GM21360 (cell line): Measurements from ENCODE around the gene TUBB4B.

ENCODE experiments used
- ATAC-seq: cut with Tn5 transposase; IDR thresholded peaks from one replicate; pipeline ENCODE4 v1.9.1; 2021; ENCODE audit warnings: mild to moderate bottlenecking, moderate library complexity; ENCODE audit not compliant: unreplicated experiment

TUBB4B gene

DNA sequence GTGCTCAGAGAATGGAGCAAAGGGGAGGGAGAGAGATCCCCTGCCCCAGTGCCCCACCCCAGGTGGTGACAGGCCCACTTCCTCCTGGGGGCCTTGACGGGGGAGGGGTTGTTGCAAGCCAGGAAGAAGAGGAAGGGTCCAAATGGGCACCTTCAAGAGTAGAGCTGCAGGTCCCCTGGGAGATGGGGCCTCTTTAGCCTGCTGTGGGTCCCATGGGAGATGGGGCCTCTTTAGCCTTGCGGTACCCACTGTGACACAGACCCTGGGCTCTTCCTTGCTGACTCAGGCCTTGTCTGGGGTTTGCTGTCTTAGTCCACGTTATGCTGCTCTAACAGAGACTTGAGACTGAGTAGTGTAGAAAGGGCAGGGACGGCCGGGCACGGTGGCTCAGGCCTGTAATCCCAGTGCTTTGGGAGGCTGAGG, 26.9 kb downstream of the TUBB4B start:
- no peak for ATAC-seq

DNA sequence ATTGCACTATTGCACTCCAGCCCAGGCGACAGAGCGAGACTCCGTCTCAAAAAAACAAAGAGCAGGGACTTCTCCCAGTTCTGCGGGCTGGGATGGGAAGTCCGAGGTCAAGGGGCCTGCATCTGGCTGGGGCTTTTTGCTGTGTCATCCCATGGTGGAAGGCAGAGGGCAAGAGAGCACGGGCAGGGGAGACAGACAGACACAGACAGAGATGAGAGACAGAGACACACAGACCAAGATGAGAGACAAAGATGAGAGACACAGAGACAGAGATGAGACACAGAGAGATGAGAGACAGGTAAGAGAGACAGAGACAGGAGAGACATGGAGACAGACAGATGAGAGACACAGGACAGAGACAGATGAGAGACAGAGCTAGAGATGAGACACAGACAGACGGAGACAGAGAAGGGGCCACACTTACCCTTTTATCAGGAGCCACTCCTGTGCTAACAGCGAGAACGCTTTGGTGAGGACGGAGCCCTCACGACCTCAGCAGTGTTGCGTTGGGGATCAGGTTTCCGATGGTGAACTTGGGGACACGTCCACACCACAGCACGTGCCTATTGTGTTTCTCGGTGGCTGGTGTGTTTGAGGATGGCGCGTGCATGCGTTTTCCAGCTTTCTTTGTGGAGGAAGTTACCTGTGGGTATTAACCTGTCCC, 27.6 kb downstream of the TUBB4B start:
- no peak for ATAC-seq

DNA sequence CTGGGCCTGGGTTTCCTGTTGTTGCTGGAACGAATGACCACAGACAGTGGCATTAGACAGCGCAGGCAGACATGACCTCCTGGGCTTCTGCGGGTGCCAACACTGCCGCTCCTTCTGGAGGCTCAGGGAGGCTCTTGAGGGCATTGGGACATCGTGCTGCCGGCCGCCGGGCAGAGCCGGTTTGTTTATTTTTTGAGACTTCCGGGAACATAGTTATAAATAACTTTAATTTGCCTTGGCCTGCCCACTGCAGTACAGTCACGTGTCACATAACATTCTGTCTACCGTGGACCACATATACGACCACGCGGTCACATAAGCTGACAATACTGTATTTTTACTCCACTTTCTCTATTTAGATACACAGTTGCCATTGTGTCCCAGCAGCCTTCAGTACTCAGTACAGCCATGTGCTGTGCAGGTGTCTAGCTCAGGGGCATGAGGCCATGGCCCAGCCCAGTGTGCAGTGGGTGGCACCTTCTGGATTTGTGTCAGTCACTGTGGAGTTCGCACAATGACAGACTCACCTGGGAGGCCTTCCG, 28.2 kb downstream of the TUBB4B start:
- no peak for ATAC-seq

DNA sequence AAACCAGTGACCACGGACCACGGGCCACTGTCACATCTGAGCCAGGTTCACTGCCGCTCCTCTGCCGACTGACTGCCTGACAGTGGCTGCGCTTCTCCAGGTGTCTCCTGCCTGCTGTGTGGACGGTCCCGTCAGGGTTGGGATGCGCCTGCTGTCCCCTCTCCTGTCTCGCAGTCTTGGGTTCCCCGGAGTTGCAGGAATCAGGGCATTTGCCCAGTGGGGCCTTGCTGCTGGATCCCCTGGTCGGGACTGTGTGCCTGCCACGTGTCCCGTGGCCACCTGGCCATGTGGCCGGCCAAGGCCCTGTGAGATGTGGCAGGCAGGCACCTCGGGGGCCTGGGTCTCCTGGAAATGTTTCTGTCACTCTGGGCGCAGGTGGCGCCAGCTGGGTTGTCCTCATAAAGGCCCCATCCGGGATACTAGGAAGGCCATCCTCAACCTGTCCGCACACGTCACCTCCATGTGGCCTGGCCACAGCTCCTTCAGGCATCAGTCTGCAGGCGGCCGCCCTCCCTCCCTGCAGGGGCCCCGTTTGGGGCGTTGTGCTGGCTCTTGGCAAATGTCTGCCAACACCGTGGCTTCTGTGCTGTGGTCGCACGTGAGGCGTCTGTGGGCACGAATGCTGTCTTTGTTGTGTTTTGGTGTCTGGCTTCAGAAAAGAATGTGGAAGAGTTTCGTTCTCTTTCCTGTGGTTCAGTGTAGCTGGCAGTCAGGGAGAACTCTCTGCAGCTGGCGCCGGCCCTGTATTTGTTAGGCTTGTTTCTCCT, 30.0 kb downstream of the TUBB4B start:
- no peak for ATAC-seq

DNA sequence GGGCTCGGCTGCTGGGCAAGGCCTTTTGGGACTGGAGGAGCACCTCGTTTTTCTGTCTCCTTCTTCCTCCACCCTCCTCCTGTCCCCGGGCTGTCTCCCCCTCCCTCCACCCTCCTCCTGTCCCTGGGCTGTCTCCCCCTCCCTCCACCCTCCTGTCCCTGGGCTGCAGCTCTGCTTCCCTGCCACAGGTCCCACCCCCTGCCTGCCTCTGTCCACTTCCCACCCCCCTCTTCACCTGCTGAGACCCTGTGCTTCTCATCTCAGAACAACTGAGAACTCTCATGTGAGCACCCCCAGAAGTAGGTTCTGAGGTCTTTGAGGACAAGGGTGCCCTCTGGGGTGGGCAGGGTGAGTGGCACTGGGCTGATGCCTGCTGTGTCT, 30.6 kb downstream of the TUBB4B start:
- ATAC-seq: no peak

DNA sequence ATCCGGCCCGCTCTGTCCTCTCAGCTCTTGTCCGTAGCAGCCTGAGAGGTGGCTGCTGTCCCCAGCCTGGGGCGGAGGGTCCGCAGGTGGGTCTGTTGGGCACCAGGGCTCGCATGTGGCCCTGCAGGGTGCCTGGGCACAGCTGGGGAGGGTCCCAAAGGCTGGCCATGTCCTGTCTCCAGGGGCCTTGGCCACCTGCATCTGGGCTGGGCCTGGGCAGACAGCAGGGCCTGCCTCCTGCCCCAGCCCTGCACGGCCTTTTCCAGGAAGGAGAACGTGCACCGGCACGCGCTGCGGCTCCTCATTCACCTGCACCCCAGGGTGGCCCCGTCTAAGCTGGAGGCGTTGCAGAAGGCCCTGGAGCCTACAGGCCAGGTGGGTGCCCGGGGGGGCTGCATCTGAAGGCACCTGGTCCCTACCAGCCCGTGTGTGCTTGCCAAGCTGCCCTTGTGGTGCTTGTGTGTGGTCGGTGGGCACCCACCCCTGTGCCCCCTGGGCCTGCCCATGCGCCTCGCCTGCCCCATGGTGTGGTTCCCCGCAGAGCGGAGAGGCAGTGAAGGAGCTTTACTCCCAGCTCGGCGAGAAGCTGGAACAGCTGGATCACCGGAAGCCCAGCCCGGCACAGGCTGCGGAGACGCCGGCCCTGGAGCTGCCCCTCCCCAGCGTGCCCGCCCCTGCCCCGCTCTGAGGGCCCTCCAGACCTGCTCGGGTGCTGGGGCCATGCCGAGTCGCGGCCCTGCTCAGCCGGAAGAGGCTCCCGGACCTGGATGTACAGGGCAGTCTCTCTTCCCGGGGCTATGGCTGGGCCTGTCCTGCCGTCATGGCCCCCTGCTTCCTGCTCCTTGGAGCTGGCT, 31.4 kb downstream of the TUBB4B start:
- no peak for ATAC-seq

DNA sequence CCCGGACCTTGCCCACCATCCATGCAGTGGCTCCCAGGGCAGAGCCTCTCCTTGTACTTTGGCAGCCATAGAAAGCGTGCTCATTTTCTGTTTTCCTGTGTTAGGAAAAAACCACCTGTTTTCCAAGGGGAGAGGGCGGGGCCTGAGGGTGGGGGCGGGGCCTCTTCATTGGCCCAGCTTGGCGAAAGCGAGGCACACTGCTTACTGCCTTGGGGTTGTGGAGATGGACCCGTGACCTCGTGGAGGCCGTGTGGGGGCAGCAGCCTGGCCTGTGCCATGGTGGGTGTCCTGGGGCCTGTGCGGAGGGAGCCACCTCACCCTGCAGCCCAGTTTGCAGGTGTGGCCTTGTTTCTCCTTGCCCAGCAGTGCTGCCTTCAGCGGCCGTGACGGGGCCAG, 32.0 kb downstream of the TUBB4B start:
- ATAC-seq: no peak

DNA sequence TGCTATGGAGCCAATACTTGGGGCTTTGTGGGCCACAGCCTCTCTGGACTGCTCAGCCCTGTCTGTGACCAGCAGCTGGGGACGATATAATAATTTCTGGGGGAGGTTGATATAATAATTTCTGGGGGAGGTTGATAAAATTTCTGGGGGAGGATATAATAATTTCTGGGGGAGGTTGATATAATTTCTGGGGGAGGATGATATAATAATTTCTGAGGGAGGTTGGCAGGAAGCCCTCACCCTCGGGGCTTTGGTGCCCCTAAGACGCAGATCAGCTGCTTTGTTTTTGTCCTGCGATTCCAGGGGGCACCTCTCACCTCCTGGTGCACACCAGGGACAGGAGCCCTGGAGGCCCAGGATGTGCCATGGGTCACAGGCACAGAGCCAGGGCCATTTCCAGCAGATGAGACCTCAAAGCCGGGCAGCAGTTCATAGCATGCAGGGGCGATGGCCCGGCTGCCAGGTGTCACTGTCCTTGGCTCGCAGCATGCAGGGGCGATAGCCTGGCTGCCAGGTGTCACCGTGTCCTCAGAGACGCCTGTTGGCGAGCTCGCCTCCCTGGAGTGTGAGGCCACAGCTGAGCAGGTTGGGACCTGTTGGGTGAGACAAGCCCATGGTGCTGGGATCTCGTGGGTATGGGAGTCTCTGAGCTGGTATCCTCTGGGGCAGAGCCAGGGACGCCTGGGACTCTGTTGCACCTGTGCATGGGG, 32.7 kb downstream of the TUBB4B start:
- no peak for ATAC-seq

DNA sequence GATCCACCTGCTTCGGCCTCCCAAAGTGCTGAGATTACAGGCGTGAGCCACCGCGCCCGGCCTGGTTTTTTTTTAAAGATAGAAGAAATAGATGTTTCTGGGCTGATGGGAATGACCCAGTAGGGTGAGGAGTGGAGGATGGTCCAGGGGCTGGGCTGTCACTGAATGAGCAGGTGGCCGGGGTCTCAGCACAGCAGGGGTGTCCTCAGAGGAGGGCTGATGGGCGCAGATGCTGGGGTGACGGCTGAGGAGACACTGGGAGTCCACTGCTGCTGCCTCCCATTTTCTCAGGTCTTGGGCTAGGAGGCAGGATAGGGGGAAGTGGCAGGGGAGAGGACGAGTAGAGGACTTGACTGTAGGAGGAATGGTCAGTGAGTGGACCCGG, 34.1 kb downstream of the TUBB4B start:
- no peak for ATAC-seq

DNA sequence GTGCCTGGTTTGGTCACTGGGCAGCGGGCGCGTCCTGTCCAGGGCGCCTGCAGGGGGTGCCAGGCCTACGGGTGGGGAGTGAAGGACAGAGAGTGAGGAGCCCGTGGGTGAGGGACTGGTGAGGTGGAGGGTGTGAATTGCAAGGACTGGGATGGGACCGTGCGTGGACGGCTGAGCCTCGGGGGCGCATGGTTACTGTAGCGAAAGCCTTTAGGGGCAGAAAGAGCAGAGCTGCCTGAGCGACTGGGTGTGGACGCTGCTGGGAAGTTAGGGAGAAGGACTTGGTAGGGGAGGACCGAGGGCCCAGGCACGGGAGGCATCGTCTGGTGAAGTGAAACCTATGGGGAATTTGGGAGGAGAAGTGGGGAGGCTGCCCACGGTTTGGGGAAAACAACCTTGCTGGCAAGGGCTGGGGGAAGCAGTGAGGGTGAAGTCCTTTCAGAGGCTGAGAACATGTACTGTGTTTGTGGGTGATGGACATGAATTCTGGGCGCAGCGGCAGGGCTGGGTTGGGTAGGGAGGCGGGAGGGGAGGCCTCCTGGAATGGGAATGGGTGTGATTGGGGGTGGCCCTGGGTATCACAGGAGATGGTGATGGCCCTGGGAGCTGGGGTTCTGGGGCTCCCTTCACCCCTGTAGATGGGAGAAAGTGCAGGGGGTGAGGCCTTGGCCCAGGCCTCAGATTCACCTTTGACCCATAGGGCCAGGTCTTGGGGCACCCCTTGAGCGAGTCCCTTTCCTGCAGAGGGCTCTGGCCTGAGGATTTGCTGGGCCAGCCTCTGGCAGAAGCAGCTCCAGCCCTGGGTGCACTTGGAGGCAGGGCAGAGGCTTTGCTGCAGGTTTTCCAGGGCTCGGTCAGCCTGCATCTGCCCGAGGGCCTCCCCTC, 34.7 kb downstream of the TUBB4B start:
- no peak for ATAC-seq

DNA sequence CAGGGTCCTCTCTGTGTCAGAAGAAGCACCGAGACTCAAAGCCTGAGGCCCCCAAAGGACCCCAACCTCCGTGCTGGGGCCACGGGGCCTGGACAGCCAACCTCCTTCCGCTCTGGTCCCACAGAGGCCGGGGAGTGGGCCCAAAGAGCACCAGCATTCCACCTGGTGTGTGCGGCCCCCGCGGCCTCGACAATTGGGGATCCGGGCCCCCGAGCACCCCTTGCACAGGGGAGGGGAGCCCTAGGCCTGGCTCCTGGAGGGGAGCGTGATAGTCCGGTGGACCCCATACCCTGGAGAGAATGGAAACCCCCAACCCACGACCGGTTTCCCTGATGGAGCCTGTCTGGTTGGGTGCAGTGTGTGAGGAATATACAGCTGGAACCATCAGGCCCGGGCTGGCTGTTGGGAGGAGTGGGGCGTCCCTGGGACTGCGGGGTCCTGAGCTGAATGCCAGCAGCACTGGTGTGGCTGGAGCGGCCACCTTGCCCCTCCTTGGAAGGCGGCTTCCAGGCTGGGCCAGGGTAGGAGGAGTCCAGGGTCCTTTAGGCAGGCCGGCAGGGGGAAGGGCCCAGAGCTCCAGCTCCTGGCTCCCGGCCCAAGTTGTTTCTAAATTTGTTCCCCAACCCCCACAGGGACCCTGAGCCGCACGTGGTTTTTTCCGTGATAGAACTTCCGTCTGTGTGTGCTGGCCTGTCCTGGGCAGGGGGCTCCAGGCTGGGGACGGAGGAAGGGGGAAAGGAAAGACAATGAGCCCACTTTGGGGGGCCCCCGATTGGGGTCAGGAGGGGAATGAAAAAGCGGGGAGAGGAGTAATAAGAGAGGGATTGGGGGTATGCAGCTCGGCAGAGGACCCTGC, 35.6 kb downstream of the TUBB4B start:
- ATAC-seq: no peak

DNA sequence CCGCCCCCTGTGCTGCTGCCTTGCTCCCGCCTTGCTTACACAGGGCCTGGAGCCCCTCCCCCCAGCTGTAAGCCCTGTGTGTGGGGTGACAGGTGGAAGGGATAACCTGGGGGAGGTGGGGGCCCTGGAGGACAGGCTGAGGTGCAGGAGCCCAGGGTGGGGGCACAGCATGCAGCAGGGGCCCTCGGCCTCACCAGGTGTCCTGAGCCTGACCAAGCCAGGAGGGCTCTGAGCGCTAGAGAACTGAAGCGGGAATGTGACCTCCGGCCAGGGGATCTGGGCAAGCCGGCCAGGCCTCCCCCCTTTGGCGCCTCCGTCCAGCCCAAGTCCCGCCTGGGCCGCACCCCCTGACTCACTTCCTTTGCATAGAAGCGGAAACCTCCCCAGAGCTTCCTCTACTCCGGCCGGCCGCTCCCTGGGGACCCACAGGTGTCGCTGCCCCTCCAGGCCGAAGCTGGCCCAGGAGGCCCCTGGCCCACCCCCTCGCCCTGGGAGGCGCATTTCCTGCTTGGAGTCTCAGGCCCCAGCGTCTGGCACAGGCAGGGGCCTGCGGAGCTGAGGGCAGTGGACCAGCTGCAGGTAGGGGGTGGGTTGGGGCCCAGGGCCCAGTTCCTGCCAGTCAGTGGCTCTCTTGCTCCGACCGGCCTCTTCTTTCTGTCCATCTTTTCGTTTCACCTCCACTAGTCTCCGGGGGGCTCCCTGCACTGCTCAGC, 36.4 kb downstream of the TUBB4B start, which contains the start of gene TOR4A:
TSS of gene TOR4A (plus strand) at position 398 of the 713 bp plus-strand sequence. CDS start 964 bp downstream, outside the sequence.
- peak; percentile 47 for ATAC-seq

DNA sequence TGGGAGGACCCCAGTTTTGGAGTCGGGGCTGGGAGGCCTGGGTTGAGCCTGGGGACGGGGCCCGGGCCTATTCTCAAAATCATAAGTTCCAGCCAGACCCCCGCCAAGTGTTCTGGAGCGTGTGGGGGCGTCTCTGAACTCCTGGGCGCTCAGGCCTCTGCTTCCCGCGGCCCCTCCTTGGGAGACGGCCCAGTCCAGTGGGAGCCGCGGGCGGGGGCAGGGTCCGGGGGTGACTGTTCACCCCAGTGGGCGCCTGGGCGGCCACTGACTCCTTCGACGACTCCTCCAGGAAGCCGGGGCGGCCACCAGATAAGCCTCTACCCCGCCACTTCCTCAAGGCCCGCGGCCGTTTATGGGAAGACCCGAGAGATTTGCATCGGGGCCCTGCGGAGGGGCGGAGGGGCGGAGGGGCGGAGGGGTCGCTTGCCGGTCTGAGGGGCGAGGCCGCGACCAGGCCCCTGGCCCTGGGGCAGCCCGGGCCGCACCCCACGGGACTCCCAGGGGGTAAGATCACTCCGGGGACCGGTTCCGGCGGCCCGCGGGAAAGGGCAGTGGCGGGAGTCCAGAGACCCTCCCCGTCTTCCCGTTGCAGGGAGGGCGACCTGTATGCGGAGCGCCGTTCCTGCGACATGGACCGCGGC, 37.1 kb downstream of the TUBB4B start:
- ATAC-seq: no peak

DNA sequence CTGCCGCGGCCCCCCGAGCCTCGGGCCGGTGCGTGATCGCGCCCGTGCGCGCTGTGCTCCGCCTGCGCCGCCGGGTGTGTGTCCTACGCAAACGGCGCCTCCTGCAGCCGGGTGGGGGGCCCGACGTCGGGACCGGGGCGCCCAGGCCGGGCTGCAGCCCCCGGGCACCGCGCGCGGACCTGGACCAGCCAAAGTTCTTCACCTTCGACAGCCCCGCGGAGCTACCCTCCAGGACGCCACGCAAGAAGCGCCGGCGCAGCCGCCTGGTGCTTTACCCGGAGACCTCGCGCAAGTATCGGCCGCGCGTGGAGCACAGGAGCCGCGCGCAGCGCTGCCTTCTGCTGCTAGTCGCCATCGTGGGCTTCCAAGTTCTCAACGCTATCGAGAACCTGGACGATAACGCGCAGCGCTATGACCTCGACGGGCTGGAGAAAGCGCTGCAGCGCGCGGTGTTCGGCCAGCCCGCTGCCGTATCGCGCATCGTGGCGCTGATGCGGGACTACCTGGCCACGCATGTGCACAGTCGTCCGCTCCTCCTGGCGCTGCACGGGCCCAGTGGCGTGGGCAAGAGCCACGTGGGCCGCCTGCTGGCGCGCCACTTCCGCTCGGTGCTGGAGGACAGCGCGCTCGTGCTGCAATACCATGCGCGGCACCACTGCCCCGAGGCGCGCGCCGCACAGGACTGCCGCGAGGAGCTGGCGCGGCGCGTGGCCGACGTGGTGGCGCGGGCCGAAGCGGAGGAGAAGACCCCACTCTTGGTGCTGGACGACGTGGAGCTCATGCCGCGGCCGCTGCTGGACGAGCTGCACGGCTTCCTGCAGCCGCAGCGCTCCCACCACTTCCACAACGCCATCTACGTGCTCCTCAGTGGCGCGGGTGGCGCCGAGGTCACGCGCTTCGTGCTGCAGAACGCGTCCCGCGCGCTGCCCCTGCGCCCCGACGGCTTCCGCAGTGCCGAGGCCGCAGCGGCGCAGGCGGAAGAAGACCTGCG, 37.9 kb downstream of the TUBB4B start:
- no peak for ATAC-seq

DNA sequence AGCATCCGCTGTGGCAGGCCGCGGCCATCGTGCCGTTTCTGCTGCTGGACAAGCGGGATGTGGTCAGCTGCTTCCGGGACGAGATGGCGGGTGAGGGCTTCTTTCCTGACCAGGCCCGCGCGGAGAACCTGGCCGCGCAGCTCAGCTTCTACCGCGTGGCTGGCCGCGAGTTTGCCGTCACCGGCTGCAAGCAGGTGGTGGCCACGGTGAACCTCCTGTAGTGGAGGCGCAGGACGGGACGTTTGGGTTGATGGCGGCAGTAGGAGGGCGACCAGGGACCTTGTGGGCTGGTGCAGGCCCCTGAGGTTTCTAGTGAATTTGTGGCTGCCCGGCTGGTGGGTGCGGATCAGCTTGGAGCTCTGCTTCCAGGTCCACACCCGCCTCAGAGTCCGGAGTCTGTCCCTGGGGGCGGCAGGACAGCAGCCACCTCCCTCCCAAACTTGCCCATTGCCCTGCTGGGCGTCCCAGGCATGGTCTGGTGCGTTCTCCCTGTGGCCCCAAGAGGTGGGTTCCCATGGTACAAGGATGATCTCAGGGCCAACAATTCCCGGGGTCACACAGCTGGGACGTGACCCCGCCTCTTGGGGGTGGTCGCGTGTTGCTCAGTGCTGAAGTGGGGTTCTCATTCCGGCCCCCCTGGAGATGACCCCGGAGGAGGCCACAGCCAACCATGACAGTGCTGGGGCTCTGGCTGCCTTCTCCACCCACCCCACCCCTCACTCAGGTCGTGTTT, 38.8 kb downstream of the TUBB4B start:
- ATAC-seq: no peak
